ENCODE data around the gene CIDEC.
"Not testable (repeated sequence)": the region's sequence is repeated elsewhere in the genome, so short reads cannot be mapped to it uniquely, and the experiment has no call there.

CIDEC gene

DNA sequence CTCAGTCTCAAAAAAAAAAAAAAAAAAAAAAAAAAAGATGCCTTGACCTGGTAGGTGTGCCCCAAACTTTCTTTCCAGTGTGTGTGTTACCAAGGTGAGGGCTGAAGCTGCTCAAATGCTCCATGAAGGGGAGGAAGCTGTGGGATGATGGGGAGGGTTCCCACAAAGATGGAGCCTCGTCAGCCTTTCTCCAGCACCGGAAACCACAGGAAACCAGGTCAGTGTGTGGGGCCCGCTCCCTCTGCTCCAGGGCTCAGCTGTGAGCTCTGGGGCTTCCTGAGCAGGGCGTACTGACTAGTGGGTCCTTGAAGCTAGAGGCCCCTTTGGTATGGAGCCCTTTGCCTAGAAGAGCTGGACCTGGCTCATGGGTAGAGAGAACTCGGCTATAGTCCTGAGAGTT is 21.9 kb upstream of the CIDEC start:
- no peak for DNase-seq (ENCODE audit: low read depth)

DNA sequence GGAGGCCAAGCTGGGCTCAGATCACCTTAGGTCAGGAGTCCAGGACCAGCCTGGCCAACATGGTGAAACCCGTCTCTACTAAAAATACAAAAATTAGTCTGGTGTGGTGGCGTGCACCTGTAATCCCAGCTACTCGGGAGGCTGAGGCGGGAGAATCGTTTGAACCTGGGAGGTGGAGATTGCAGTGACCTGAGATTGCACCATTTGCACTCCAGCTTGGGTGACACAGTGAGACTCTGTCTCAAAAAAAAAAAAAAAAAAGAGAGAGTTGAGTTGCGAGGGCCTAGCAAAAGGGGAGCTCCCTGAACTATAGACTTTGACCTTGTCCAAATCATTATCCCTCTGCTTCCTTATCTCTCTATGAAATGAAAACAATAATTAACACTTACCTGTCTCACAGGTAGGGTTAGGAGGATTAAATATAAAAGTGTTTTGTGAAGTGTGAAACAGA is 20.9 kb upstream of the CIDEC start:
- DNase-seq (ENCODE audit: low read depth) = not testable (repeated sequence)

DNA sequence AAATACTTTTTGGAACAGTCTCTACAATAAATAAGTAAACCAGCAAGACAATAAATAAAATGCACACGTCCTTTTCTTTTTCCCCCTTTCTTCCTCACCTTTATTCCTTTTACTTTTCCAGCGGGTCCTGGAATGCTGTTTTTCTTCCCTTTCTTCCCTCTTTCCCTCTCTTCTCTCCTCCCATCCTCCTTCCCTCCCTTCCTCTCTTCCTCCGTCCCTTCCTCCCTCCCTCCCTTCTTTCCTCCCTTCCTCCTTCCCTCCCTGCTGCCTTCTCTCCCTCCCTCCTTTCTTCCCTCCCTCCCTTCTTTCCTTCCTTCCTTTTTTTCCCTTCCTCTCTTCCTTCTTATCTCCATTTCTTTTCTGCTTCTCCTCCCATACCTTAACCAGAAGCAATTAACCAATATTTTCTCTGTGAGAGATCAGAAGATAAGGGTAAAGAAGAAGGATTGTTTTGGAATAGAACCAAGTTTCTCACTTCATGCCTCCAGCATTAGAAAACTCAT is 19.3 kb upstream of the CIDEC start:
- no peak for DNase-seq (ENCODE audit: low read depth)

DNA sequence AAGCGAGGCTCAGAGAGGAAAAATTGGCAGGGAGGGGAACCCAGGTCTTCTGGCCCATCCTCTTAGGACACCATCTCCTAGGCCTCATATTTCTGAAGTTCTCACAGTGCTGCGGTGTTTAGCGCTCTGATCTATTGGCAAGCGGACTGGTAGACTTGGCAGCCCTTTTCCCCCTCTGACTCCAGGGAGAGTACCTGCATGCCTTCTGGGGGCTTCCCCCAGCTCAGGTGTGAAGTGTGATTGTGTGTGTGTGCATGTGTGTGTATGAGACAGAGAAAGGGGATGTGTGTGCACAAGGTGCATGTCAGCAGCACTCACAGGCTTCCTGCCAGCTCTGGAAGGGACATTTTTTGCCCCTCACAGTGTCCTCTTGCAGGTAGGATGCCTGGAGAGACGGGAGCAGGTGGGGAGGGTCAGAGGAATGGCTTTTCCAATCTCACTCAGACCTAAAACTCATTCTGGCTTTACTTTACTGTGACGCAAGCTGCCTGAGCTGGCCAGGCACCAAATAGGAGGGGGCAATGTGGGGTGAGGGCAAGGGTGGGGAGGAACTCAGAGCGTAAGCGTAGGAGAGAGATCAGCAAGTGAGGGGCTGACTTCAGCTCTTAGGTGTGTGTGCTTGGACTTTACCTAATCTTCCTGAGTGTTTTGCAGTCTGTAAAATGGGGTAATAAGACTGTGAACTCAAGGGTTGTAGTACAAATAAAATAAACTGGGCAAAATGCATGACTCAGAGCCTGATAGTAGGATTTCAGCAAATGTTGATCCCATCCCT is 18.6 kb upstream of the CIDEC start:
- DNase-seq (ENCODE audit: low read depth) = no peak

DNA sequence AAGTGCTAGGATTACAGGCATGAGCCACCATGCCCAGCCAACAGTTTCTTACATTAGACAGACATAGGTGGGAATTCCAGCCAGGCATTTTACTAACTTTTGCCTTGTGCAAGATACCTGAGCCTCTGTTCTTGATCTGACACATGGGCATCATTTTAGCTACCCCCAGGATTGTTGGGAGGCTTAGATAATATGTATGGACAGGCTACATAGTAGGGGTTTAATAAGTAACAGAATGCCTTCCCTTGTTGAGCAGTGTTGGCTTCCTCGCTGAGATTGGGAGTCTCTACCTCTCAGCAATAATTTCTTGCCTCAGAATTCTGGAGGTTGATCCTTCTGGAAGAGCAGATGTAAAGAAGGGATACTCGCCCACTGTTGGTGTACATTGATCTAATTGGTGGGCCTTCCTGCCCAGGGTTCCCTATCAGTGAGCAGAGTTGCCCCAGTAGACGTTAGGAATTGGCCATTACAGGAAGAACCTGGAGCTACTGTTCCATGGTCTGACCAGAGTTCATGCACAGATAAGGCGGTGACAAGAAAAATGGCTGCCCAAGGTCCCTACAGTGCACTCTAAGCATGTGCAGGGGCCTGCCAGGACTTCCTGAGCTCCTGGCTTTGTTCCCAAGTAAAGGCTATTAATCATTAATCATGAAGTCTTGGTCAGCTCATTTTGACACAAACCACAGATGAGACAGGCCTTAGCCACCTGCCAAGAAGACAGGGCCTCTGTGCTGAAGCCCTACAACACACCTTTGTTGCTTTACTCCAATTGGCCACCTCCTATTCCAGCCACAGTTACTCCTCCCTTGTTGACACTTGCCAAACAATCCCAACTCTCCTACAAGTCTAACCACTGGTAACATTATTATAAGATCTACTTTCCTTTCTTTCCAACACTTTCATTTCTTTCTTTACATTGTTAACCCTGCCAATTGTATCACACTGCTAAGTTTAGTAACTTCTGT is 17.6 kb upstream of the CIDEC start:
- peak; percentile 41 for DNase-seq (ENCODE audit: low read depth)

DNA sequence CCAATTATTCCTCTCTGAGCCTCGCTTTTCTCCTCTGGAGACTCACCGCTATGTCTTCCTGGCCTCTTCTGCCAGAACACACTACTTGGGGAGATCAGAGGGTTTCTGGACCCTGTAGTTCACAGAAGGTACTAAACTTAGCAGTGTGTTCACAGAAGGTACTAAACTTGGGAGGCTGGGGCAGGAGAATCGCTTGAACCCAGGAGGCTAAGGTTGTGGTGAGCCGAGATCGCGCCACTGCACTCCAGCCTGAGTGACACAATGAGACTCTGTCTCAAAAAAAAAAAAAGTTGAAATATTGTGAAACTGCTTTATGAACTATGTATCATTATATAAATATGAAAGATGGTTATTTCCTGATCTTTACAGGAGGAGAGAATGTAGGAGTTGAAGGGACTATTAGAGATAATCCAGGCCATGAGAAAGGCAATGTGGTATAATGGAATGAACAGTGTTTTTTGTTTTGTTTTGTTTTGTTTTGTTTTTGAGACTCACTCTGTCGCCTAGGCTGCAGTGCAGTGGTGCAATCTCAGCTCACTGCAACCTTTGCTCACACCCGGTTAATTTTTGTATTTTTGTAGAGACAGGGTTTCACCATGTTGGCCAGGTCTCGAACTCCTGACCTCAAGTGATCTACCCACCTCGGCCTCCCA is 16.8 kb upstream of the CIDEC start:
- DNase-seq (ENCODE audit: low read depth) = not testable (repeated sequence)

DNA sequence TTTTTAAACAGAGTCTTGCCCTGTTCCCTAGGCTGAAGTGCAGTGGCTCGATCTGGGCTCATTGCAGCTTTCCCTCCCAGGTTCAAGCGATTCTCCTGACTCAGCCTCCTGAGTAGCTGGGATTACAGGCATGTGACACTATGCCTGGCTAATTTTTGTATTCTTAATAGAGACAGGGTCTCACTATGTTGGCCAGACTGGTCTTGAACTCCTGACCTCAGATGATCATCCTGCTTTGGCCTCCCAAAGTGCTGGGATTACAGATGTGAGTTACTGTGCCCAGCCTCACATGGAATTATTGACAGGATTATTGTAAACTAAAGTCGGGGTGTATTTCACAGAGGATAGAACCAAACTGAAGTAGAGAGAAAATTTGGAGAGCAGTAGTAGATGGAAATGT is 15.7 kb upstream of the CIDEC start:
- DNase-seq (ENCODE audit: low read depth) = not testable (repeated sequence)

DNA sequence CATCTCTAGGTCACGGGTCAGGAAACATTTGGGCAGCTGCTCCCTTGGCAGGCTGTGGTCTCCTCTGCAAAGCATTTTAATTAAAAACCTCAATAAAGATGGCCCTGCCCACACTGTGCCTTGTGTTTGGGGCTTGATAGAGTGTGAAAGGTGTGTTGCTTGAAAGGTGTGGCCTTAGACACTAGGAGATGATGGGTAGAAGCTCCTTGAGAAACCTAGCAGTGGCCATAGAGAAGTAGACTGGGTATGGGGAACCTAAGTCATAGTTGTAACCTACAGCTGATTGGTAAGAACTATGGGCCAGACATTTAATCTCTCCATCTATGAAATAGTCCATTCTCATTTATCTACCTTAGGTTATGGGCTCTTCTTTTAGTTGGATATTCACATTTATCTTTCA is 13.7 kb upstream of the CIDEC start:
- DNase-seq (ENCODE audit: low read depth) = no peak

DNA sequence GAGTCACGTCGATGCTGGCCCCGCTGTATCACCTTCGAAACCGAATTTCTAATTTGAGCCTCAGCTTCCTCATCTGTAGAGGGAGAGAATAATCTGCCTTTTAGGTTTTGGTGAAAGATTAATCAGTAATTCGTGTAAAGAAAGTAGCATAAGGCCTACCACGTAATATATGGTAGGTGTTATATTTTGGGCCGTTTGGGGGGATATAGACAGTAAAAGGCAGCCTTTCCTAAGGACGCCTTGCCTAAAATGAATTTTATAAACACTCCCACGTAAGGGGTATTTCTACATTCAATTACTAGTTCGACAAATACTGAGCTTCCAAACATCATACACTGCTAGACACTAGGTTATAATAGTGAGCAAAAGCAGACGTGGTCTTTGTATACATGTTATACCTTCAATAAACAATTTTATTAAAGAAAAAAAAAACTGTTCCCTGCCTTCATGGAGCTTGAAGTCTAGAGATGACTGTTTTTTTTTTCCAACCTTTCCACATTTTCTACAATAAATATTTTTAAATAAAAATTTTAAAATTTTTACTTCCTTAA is 11.1 kb upstream of the CIDEC start:
- no peak for DNase-seq (ENCODE audit: low read depth)

DNA sequence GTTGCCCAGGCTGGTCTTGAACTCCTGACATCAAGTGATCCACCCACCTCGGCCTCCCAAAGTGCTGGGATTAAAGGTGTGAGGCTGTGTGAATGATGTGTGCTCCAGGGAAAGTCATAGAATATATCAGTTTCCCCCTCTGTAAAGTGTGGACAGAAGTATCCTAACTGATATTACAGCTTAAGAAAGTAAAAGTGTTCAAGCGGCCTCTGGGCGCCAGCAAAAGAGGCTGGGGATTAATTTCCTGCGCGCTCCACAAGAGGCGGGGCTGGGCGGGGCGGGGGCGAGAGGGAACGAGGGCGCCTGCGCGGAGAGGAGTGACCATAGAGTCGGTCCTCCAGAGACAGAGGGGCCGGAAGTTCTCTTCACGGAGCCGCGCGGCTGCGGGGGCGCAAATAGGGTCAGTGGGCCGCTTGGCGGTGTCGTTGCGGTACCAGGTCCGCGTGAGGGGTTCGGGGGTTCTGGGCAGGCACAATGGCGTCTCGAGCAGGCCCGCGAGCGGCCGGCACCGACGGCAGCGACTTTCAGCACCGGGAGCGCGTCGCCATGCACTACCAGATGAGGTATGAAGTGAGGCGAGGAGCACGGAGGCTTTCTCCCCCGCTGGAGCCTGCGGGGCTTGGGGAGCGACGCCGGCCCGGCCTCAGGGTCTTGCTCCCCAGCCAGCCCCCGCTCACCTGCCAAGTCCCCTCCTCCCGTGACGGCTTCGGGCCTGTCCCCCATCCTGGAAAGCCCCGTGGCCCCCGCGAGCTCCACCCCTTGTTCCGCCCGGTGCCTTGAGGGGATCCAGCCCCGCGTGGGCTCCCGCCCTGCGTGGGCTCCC is 10.4 kb upstream of the CIDEC start, which contains the start of gene JAGN1:
Gene JAGN1, plus strand, starts transcription at position 362 of the 823 bp plus-strand sequence. Its CDS starts 113 bp downstream, at position 475.
- DNase-seq (ENCODE audit: low read depth) = peak; percentile 87

DNA sequence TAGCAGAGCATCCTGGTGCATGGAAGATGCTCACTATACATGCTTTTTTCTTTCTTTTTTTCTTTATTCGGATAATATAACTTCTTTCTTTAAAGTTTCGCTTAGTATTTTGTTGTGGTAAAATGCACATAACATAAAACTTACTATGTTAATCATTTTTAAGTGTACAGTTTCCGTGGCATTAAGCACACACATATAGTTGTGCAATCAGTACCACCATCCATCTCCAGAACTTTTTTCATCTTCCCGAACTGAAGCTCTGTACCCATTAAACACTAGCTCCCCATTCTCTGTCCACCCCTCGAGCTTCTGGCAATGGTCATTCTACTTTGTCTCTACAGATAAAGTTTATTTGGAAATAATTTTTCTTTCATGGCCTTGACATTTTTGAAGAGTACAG is 9.4 kb upstream of the CIDEC start:
- no peak for DNase-seq (ENCODE audit: low read depth)

DNA sequence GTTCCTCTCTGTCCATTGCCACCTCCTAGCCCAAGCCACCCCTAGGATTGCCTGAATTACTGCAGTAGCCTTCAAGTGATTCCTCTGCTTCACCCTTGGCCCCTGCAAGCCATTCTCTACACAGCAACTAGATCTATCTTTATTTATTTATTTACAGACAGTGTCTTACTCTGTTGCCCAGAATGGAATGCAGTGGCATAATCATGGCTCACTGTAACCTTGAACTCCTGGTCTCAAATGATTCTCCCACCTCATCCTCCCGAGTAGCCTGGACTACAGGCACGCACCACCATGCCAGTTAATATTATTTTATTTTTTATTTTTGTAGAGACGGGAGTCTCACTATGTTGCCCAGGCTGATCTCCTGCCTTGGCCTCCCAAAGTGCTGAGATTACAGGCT is 8.5 kb upstream of the CIDEC start:
- peak; percentile 18 for DNase-seq (ENCODE audit: low read depth)

DNA sequence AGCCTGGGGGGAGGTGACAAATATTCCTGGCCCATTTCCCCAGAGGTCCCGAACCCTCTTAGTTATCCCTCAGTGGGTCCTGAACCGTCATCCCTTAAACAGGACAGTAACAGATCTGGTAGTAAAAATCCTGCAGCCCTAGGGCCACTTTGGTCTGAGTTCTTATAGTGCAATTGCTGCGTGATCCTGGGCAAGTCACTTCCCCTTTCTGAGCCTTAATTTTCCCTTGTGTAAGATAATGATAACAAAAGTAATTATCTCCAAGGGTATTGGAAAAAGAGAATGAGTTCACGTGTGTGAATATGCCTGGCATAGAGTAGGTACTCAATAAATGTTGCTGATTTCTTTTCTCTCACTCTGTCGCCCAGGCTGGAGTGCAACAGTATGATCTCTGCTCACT is 7.4 kb upstream of the CIDEC start:
- no peak for DNase-seq (ENCODE audit: low read depth)

DNA sequence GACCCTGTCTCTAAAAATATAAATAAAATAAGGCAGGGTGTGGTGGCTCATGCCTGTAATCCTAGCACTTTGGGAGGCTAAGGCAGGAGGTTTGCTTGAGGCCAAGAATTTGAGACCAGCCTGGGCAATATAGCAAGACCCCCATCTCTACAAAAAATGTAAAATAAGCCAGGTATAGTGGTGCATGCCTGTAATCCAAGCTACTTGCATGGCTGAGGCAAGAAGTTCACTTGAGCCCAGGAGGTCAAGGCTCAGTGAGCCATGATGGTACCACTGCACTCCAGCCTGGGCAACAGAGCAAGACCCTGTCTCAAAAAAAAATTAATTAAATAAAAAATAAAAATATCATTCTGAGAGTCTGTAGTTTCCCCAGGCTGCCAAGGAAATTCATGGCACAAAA is 6.3 kb upstream of the CIDEC start:
- no peak for DNase-seq (ENCODE audit: low read depth)

DNA sequence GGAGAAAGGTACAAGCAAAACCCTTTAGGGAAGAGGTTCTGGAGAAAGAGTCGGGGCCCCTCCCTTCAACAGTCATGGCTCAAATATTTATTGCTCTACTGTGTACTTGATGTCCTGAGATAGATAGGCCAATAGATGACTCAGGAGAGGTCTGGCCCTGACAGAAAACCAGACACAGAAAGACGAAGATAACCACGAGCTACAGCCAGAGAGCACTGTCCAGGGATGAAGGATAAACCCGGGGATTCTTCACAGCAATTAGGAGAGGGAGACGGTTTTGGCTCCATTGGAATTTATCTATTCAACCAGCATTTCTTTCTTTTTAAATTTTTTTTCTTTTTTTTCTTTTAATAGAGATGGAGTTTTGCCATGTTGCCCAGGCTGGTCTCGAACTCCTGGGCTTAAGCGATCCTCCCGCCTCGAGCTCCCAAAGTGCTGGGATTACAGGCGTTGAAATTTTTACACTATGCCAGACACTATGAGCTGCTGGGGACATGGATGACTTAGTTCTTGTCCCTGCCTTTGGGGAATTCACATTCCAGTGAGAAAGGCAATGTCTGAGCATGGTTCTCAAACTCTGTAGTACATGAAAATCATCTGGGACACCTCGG is 4.6 kb upstream of the CIDEC start:
- DNase-seq (ENCODE audit: low read depth) = peak; percentile 95

DNA sequence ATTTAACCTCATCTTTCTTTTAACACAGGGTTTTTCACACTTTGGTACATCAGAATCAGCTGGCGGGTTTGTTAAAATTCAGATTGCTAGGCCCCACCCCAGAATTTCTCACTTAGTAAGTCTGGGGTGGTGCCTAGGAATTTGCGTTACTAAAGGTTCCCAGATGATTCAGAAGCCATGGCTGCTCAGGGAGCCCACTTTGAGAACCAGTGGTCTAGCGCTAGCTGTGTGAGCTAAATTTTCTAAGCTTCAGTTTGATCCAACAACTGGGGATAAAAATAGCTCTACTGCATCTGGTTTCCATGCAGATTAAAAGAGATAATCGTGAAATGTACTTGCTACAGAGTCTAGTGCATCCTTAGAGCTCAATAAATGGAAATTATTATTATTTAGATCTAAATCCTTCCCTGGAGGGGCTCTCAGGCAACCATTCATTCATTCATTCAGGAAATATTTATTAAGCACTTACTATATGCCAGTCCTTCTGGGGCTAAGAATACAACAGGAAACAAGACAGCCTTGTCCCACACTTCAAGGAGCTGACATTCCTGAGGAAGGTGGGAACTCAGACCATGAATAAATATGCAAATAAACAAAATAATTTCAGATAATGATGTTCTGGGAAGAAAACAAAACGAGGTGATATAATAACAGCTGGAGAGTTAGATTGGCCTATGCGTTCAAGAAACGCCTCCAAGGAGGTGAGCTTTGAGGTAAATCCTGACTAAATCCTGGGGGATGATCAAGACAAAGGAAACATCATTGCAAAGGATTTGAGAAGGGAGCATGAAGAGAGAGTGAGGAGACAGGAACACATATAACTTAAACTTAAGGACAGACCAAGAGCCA is 3.9 kb upstream of the CIDEC start:
- DNase-seq (ENCODE audit: low read depth) = peak; percentile 82

DNA sequence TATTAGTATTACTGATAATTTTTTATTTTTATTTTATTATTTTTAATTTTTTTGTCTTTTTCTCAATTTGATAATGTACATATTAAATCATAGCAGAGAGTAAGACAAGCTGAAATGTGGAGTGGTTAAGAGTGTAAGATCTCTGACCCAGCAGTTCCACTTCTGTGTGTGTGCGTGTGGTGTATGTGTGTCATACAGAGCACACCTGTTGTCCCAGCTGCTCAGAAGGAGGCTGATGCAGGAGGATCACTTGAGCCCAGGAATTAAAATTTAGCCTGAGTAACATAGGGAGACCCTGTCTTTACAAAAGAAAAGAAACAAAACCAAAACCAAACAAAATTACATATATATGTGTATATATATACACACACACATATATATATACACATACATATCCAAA is 1.4 kb upstream of the CIDEC start:
- DNase-seq (ENCODE audit: low read depth) = no peak

DNA sequence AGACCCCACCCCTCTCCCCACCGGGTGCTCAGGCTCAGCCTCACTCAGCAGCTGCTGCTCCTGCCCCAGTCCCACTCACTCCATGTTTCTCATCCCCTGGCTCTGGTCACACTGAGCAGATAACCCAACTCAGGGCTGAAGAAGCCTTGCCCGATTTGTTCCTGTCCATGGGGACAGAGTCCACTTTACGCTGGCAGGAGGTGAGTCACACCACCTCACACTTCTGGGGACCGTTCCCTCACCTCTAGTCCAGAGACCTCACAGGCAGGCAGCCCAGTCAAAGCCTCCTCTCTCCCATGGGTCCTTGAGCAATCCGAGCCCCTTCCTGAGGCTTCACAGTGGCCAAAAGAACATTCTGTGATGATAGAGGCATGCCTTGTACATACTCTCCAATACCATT is 1.4 kb downstream of the CIDEC start:
- DNase-seq (ENCODE audit: low read depth) = no peak

DNA sequence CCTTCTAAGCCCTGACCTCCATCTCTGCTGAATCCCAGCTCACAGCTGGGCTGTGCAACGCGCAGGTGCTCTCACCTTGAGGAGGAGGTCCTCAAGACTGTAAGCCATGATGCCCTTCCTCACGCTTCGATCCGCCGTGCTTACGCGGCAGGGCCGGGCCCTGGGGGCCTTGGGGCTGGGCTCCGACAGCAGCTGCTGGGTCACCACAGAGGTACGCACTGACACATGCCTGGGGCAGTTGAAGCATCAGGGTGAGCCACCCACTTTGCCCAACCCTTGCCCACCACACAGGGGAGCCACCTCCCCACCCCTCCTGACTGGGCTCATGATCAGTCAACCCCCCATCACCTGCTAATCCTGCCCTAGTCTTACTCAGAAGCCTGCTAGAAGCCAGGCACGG is 3.1 kb downstream of the CIDEC start:
- DNase-seq (ENCODE audit: low read depth) = no peak

DNA sequence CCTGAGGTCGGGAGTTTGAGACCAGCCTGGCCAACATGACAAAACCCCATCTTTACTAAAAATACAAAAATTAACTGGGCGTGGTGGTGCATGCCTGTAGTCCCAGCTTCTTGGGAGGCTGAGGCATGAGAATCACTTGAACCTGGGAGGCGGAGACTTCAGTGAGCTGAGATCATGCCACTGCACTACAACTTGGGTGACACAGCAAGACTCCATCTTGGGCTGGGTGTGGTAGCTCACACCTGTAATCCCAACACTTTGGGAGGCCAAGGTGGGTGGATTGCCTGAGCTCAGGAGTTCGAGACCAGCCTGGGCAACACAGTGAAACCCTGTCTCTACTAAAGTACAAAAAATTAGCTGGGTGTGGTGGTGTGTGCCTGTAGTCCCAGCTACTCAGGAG is 3.8 kb downstream of the CIDEC start:
- not testable (repeated sequence) for DNase-seq (ENCODE audit: low read depth)
